Ovary (tissue), 3 donors: ENCODE data around the gene ARHGEF37.

Source experiments
- CTCF ChIP-seq, 3 donors: fragments of 450-650 bp in 2 of 3; fragments of 200-600 bp in 1 of 3; IDR thresholded peaks; one replicate each; pipeline versions ENCODE4 v1.5.1 to v1.8.0; 2016 to 2022; ENCODE audit warnings: antibody characterized with exemption in 3 of 3, mild to moderate bottlenecking in 1 of 3
- POLR2A ChIP-seq: fragments of 450-650 bp; IDR thresholded peaks from one replicate; pipeline ENCODE4 v1.6.1; 2017; ENCODE audit warnings: antibody characterized with exemption, mild to moderate bottlenecking, moderate library complexity
- donor health status: DM: no; HTN: no; CAD: no.

- no peak for TF ChIP-seq POLR2A
- no peak for TF ChIP-seq CTCF (IDR thresholded peaks at IDR 0.05)
These were observed 498 bp upstream of the ARHGEF37 start for GRCh38 chr5:149580808-149581191.
